HG02938 (cell line): Measurements from ENCODE around the gene BSG.

Experiments
- ATAC-seq: cut with Tn5 transposase; IDR thresholded peaks from one replicate; pipeline ENCODE4 v1.9.1; 2021; ENCODE audit warnings: mild to moderate bottlenecking, moderate library complexity; ENCODE audit not compliant: unreplicated experiment

The BSG gene

DNA sequence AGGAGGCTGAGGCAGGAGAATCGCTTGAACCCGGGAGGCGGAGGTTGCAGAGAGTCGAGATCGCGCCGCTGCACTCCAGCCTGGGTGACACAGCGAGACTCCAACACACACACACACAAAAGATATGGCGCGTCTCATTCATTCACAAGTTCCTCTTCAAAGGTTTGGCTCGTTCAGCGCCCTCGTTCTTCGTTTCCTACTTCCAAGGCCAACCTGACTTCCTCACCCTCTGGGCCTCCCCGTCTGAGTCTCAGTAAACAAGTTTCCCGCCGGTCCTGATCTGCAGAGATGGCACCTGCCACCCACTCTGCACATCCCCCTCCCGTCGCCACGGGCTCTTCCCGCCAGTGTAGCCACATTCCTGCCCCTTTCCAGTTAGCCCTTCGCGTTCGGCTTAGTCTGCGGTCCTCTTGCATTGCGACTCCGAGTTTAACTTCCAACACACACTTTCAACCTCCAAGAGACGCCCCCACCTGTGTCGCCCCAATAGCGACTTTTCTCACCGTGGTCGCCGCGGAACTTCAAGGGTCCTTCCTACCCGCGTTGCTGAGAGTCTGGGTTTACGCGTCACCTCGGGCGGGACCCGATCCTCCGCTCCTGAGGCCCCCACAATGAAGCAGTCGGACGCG, 1.3 kb upstream of the BSG start:
- no peak for ATAC-seq

DNA sequence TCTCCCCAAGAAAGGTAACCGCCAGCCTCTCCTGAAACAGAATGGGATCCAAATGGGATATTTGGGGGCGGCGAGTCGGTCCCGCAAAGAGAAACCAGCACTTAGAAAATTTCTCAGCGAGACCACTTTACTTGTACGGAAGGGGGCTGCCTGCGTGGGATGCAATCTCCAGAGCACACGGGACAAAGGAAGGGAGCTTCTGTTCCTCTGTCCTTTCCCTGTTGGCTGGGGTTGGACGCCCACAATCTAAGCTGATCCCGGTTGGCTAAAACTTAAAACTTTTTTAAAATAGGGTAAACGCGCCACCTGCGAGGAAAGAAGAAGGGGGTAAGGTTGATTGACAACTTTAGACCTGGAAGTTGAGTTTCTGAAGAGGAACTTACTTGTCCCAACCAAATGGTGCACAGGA, 826 bp upstream of the BSG start:
- peak; percentile 2 for ATAC-seq

GRCh38 chr19:572743-573518, 535 bp downstream of the BSG start:
- ATAC-seq, result no peak

- no peak for ATAC-seq
Measured at GRCh38 chr19:573519-573825, 1.1 kb downstream of the BSG start.

DNA sequence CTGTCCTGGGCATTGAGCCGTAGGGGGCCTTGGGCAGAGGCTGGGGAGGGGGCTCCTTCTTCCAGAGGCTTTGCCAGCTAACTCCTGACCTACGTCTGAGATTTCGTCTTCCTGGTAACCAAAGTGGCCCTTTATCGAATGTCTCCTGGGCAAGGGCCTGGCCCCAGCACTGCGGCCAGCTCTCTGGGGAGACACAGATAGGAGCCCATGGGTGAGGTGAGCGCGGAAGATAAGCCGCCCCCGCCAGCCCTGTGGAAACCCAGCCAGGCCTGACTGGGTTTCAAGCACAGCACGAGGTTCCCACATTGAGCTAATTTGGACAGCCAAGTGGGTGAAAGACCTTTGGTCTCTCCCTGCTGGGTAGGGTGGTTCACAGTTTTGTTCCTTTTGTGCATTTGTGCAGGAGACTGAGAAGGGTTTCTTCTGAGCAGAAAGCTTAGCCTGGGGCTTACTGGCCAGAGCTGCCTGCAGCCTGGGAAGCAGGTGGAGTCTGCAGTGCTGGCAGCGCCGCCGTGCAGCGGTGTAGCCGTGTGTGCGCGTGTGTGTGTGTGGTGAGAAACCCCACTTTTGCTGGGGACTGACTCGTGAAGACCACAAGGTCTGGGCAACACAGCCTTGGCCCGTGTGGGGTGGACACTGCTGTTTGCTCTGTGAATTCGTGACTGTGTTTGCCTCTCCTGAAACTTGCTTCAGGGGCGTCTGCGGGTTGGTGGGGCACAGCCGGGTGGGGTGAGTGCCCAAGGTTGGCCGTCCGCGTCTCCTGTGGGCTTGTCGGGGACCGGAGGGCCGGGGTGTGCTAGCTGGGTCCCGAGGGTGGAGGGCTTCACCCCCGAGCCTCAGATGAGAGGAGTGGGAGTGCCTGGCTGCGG, 2.5 kb downstream of the BSG start:
- no peak for ATAC-seq

- ATAC-seq, result no peak
Measured at GRCh38 chr19:575527-576506, 3.4 kb downstream of the BSG start.

DNA sequence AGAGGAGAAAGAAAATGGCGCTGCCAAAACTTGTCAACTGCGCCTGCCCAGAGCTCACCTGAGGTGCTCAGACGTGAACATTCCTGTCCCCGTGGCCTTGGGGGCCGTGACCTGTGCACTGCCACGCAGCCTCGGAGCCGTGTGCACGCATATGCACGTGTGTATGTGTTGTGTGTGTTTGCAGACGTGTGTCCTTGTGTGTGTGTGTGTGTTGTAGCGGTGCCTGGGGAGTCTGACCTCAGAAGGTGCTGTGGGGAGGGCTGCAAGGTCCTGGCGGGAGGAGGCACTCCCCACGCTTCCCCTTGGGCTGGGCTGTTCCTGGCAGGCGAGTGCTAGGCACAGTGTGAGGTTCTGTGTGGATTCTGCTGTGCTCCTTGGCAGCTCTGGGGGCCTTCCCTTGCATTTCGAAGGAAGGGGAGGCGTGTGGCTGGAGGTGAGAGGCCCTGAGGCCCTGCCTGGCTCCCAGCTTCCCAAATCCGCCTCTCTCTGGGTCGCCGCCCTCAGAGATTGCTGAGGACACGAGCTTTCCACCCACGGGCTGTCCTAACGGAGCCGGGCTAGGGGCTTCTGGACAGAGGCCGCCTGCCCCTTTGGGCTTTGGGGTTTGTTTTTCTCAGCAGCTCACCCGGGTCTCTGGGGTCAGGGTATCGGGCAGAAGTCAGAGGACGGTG, 4.5 kb downstream of the BSG start:
- ATAC-seq, result no peak

DNA sequence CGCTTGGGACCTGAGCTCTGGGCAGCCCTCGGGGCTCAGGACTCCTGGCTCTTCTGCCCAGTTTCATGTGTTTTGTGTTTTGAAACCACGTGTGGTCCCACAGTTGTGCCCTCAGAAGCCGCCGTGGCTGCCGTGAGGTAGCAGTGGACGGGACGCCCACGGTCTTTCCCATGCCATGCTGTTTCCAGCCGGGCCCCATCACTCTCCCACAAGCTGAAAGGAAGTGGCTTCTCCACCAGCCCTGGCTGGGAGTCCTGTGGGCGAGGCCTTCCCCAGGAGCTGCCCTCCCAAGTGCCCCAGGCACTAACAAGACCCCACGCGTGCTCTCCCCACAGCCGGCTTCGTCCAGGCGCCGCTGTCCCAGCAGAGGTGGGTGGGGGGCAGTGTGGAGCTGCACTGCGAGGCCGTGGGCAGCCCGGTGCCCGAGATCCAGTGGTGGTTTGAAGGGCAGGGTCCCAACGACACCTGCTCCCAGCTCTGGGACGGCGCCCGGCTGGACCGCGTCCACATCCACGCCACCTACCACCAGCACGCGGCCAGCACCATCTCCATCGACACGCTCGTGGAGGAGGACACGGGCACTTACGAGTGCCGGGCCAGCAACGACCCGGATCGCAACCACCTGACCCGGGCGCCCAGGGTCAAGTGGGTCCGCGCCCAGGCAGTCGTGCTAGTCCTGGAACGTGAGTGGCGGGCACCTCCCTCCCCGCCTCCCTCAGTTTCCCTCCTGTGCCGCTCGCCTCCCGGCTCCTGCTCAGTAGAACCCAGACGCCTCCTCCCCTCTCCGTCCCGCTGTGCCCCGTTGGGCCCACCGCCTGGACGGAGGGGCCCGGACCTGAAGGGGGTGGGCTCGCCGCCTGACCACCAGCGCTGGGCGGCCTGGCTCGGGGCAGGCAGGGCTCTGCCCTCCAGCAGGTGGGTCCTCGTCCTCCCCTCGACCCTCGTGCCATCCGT, 5.3 kb downstream of the BSG start:
- no peak for ATAC-seq

DNA sequence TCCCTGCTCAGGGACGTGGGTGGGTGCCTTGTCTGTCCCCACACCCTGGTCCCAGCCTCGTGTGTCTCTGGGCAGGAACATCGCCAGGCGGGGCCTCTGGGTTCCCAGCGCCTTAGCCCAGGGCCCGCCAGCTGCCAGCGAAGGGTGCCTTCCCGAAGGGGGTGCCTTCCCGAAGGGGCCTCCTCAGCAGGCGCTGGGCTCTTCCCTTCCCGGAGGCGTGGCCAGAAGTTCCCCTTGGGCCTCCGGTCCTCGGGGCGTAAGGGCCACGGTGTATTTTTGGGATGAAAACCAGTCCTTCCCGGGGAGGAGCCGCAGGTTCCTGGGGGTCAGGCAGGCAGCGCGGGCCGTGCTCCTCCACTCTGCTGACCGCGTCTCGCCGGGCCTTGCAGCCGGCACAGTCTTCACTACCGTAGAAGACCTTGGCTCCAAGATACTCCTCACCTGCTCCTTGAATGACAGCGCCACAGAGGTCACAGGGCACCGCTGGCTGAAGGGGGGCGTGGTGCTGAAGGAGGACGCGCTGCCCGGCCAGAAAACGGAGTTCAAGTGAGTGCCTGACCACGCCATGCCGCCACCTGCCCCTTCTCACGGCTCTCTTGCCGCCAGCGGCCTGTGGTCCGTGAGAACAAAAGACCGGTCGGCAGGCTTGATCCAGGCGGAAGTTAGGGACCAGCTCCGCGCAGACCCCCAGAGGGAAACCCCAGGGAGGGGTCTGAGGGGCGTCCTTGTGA, 6.9 kb downstream of the BSG start:
- ATAC-seq, result no peak

GRCh38 chr19:579842-580155, 7.4 kb downstream of the BSG start:
- no peak for ATAC-seq

DNA sequence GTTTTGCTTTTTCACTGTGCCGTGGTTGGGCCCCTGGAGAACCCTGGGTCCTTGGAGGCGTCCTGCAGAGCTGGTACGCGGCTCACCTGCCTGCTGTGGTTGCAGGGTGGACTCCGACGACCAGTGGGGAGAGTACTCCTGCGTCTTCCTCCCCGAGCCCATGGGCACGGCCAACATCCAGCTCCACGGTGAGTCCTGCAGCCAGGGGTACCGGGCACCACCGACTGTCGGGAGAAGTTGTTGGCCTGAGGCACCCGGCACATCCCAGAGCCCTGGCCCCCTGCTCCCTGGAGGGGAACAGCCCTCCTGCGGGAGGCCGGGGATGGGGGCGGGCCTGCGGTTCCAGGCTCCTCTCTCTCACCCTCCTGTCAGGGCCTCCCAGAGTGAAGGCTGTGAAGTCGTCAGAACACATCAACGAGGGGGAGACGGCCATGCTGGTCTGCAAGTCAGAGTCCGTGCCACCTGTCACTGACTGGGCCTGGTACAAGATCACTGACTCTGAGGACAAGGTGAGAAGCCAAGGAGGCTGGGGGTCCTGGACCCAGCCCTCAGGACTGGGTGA, 8.0 kb downstream of the BSG start:
- no peak for ATAC-seq

DNA sequence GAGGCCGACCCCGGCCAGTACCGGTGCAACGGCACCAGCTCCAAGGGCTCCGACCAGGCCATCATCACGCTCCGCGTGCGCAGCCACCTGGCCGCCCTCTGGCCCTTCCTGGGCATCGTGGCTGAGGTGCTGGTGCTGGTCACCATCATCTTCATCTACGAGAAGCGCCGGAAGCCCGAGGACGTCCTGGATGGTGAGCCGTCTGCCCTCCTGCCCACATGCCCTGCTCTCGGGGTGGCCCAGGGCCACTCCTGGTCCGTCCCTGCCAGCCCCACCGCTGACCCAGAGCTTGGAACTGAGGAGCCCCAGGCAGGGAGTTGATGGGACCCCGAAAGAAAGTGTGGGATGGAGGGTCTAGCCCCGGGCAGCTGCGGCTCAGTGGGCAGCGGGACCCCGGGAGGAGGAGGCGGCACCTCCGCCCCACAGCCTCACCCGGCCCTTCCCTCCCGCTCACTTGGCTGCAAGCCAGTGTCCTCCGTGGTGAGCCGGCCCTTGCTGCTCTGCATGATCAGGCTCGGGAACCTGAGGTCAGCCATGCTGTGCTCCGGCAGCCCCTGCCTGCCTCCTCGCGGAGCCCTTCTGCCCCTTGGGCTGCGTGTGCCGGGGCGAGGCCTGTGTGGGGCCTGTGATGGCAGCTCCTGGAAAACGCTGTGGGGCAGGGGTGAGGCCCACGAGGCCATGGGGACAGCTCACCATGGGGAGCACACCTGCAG, 9.2 kb downstream of the BSG start:
- ATAC-seq, result no peak

GRCh38 chr19:582497-583197, 10.3 kb downstream of the BSG start:
- no peak for ATAC-seq

GRCh38 chr19:583198-583967, 11.0 kb downstream of the BSG start:
- no peak for ATAC-seq

- no peak for ATAC-seq
Measured at GRCh38 chr19:583968-584239, 11.5 kb downstream of the BSG start.

DNA sequence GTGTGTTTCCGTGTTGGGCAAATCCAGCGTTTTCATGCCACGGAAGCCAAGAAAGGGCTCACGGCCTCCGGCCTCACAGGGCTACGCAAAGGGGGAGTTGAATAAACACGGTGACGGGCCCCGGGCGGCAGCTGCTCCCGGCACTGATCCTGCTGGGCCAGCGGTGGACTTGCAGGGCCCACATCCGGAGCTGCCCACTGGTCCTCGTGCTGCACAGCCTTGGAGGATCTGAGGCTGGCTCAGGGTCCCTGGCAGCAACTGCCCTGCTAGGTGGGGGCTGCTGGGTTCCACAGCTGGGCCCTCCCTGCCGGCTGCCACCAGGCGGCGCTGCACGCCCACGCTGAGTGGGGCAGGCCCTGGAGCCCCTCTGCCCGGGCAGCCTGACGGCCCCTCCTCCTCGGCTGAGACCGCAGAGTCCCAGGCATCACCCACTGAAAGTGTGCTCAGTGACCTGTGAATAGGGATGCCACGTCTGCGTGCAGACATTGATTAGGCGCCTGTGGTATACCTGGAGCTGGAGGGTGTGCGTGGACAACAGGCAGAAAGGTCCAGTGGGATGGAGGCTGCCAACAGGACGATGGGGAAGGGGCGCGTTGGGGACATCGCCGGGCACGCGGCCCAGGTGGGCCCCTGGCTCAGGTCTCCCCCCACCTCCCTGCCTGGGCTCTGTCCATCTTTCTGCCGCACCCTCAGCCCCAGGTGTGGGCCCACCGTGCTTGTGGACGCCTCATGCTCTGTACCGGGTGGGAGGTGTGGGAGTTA, 12.0 kb downstream of the BSG start:
- no peak for ATAC-seq
